Fibroblast of lung (primary cell): ENCODE measurements around the gene HRCT1. TPM values are rescaled to one million over a fixed set of nuclear protein-coding genes. Genes with fewer than 3 reads are reported as not detected.
A peak's percentile ranks its signal among the peaks of the same experiment; 100 is the strongest.

Experiments
- DNase-seq, 2 donors: peaks; one replicate each; pipeline versions ENCODE4 v3.0.0 to v3.0.0-alpha.2; 2010; ENCODE audit warnings: low read depth in 2 of 2
- H2AFZ ChIP-seq: 2 replicates; pipeline ENCODE4 v1.5.1; 2012; ENCODE audit warnings: low read length, control low read depth, inconsistent platforms
- H3K27ac ChIP-seq: 2 replicates; pipeline ENCODE4 v1.5.1; 2011; ENCODE audit warnings: low read length, control low read depth; ENCODE audit not compliant: insufficient read depth
- H3K27me3 ChIP-seq: 2 replicates; pipeline ENCODE4 v1.5.1; 2011; ENCODE audit warnings: mild to moderate bottlenecking, low read length; ENCODE audit not compliant: control insufficient read depth, insufficient read depth
- H3K36me3 ChIP-seq: 2 replicates; pipeline ENCODE4 v1.5.1; 2011; ENCODE audit warnings: low read length; ENCODE audit not compliant: control insufficient read depth, insufficient read depth
- H3K4me1 ChIP-seq: 2 replicates; pipeline ENCODE4 v1.5.1; 2011; ENCODE audit warnings: low read length; ENCODE audit not compliant: control insufficient read depth, insufficient read depth; ENCODE audit errors: extremely low read depth
- H3K4me2 ChIP-seq: 2 replicates; pipeline ENCODE4 v1.5.1; 2011; ENCODE audit warnings: low read length, control low read depth; ENCODE audit not compliant: insufficient read depth; ENCODE audit errors: extremely low read depth
- H3K4me3 ChIP-seq, 4 experiments: fragments of 200-600 bp in 1 of 4; sonication (generic) in 1 of 4; replicated peaks in 1 of 4; 2 replicates each; pipeline ENCODE4 v1.5.1; 2011 to 2016; ENCODE audit warnings: low read length in 4 of 4, low read depth in 3 of 4, mild to moderate bottlenecking in 3 of 4, control low read depth in 2 of 4, inconsistent platforms in 1 of 4, mixed read lengths in 1 of 4; ENCODE audit not compliant: insufficient read depth in 1 of 4; ENCODE audit errors: control extremely low read depth in 1 of 4
- H3K79me2 ChIP-seq: 2 replicates; pipeline ENCODE4 v1.5.1; 2012; ENCODE audit warnings: mild to moderate bottlenecking, low read length, inconsistent platforms; ENCODE audit not compliant: control insufficient read depth, insufficient read depth
- H3K9ac ChIP-seq: 2 replicates; pipeline ENCODE4 v1.5.1; 2011; ENCODE audit warnings: mild to moderate bottlenecking, low read length, control low read depth; ENCODE audit not compliant: insufficient read depth
- H3K9me3 ChIP-seq: 2 replicates; pipeline ENCODE4 v1.5.1; 2012; ENCODE audit warnings: low read depth, low read length; ENCODE audit not compliant: control insufficient read depth, insufficient read depth
- H4K20me1 ChIP-seq: 2 replicates; pipeline ENCODE4 v1.5.1; 2011; ENCODE audit warnings: low read length; ENCODE audit not compliant: control insufficient read depth, insufficient read depth; ENCODE audit errors: extremely low read depth
- CTCF ChIP-seq, 2 donors: IDR thresholded peaks in 1 of 2; conservative IDR thresholded peaks in 1 of 2; 1 replicate in 1 of 2; 2 replicates in 1 of 2; pipeline ENCODE4 v1.5.1; 2011 to 2012; ENCODE audit warnings: low read length in 2 of 2, control low read depth in 1 of 2, inconsistent platforms in 1 of 2, low read depth in 1 of 2, mild to moderate bottlenecking in 1 of 2
- EZH2 ChIP-seq: IDR thresholded peaks from 2 replicates; pipeline ENCODE4 v1.5.1; 2012; ENCODE audit warnings: low read length, control low read depth, mild to moderate bottlenecking; ENCODE audit errors: missing control alignments
- polyA plus RNA-seq, 2 donors: library from polyadenylated mRNA; depleted of rRNA in 1 of 2; stranded (reverse) in 1 of 2; unstranded in 1 of 2; fragments of >200 nt; gene quantifications; 2 replicates each; pipeline ENCODE4 v1.2.1, GENCODE V29; 2011 to 2012; ENCODE audit warnings: missing spikeins in 1 of 2
- total RNA-seq: library from RNA; depleted of rRNA; stranded (reverse); fragments of >200 nt; gene quantifications from 2 replicates; pipeline ENCODE4 v1.2.1, GENCODE V29; 2014

Gene HRCT1
- total and polyA plus RNA-seq, 2 donors (not counting 1 experiment from before 2014, with no cell fraction given) = 1.2 to 3.1 TPM

- Histone ChIP-seq H3K9me3 (no peaks in the 10 kb centered on the region), H3K9ac (peak overlapping the region; percentile 54), H3K36me3 (no peaks in the 10 kb centered on the region), H3K79me2 (no peaks in the 10 kb centered on the region), H3K27ac (peak overlapping the region; percentile 95), H3K4me3 (peak overlapping the region in 3 of 4 experiments; percentile 9 to 32 (median 16)), H3K4me1 (peaks cover 45% of the 10 kb centered on the region), H3K27me3 (no peaks in the 10 kb centered on the region), H3K4me2 (peak overlapping the region; percentile 90), H2AFZ (peak overlapping the region; percentile 49), H4K20me1 (no peaks in the 10 kb centered on the region)
- peak; percentile 94 to 96 for DNase-seq
- TF ChIP-seq EZH2 = no peak
- TF ChIP-seq CTCF (conservative IDR thresholded peaks at IDR 0.05 in 1 of 2, IDR thresholded peaks at IDR 0.05 in 1 of 2; ENCODE audit: low read depth in 1 of 2, low read length in 2 of 2) = no peak
Measured at GRCh38 chr9:35907711-35908503, 1.9 kb downstream of the HRCT1 start.

- Histone ChIP-seq H3K9ac (no peak overlapping the region), H2AFZ (peak overlapping the region; percentile 49), H3K27ac (peak overlapping the region; percentile 95), H3K36me3 (no peaks in the 10 kb centered on the region), H3K4me2 (peak overlapping the region; percentile 90), H3K4me1 (peaks cover 45% of the 10 kb centered on the region), H3K9me3 (no peaks in the 10 kb centered on the region), H3K79me2 (no peaks in the 10 kb centered on the region), H3K27me3 (no peaks in the 10 kb centered on the region), H4K20me1 (no peaks in the 10 kb centered on the region), H3K4me3 (peak overlapping the region in 1 of 4 experiments; percentile 32)
- TF ChIP-seq CTCF (conservative IDR thresholded peaks at IDR 0.05 in 1 of 2, IDR thresholded peaks at IDR 0.05 in 1 of 2; ENCODE audit: low read depth in 1 of 2, low read length in 2 of 2) = no peak
- TF ChIP-seq EZH2 = no peak
- no peak for DNase-seq
Measured at GRCh38 chr9:35908504-35909125, 2.6 kb downstream of the HRCT1 start.

GRCh38 chr9:35909274-35909673 lies 3.3 kb downstream of the HRCT1 start, which contains the start of gene SPAAR:
Gene SPAAR, plus strand, starts transcription at chr9:35909490. Its CDS starts 974 bp downstream, at chr9:35910464.
- no peaks in the 10 kb centered on the region for H4K20me1 ChIP-seq
- H3K79me2 ChIP-seq = no peaks in the 10 kb centered on the region
- peak within 1 kb of the TSS; percentile 95 for H3K27ac ChIP-seq
- no peaks in the 10 kb centered on the region for H3K9me3 ChIP-seq
- TF ChIP-seq EZH2 = no peak
- no peak for TF ChIP-seq CTCF (conservative IDR thresholded peaks at IDR 0.05 in 1 of 2, IDR thresholded peaks at IDR 0.05 in 1 of 2; ENCODE audit: low read depth in 1 of 2, low read length in 2 of 2)
- H3K9ac ChIP-seq = no peak within 1 kb of the TSS
- H3K36me3 ChIP-seq = no peaks in the 10 kb centered on the region
- peak within 1 kb of the TSS in 1 of 4 experiments; percentile 32 for H3K4me3 ChIP-seq
- H2AFZ ChIP-seq = peak within 1 kb of the TSS; percentile 49
- no peak for DNase-seq
- H3K27me3 ChIP-seq = no peaks in the 10 kb centered on the region
- H3K4me2 ChIP-seq = peak within 1 kb of the TSS; percentile 90
- H3K4me1 ChIP-seq = peaks cover 45% of the 10 kb centered on the region
